H54 (cell line): ENCODE measurements around the gene PYGB.

Experiments
- DNase-seq: peaks from one replicate; pipeline ENCODE4 v3.0.0; 2011; ENCODE audit warnings: low spot score, mixed read lengths; ENCODE audit not compliant: insufficient read length
- FAIRE-seq: peaks from 3 replicates; lab custom pipeline; 2011; peaks lifted over from hg19 to GRCh38; lab: Jason Lieb, UNC
- POLR2A ChIP-seq: IDR thresholded peaks from 2 replicates; pipeline ENCODE4 v1.6.1; 2011; ENCODE audit warnings: low read depth, mild to moderate bottlenecking, low read length

The PYGB gene

GRCh38 chr20:25243416-25243979 lies 4.4 kb upstream of the PYGB start:
- FAIRE-seq (no peak), DNase-seq (no peak)
- TF ChIP-seq POLR2A, result no peak

DNA sequence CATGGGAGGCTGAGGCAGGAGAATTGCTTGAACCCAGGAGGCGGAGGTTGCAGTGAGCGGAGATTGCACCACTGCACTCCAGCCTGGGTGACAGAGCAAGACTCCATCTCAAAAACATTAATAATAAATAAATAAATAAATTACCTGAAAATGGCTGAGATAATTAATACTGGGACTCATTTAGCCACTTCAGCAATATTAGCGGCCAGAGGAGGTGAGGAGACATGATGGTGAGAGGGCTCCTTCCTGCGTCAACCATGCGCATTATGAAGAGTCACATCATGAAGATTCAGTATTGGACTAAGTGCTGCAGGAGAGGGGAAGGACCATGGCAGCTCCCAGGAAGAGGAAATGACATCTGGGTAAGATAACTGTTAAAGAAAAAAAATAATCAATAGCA lies 2.9 kb upstream of the PYGB start:
- DNase-seq, result no peak
- TF ChIP-seq POLR2A, result no peak
- FAIRE-seq, result no peak

DNA sequence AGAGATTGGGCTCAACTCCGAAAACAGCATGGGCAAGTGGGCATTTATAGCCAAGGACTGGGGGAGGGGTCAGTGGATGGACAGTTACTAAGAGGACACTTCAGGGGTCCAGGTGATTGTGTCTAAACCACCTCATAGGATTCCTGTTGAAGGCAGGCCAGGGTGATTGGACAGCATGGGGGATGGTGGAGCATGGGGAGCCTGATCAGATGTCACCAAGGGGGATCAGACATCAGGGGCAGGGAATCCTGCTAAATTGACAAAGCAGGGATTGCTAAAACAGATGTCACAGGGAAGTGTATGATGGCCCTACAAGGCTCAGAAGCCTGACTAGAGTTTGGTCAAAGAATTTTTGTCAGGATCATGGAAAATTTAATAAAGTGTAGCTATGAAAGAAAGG lies 2.4 kb upstream of the PYGB start:
- no peak for DNase-seq
- no peak for TF ChIP-seq POLR2A
- FAIRE-seq, result no peak

GRCh38 chr20:25246182-25246999 lies 1.5 kb upstream of the PYGB start:
- TF ChIP-seq POLR2A, result no peak
- FAIRE-seq, result no peak
- no peak for DNase-seq

- no peak for FAIRE-seq
- no peak for DNase-seq
- no peak for TF ChIP-seq POLR2A
Observed at GRCh38 chr20:25247000-25247517, 826 bp upstream of the PYGB start.

DNA sequence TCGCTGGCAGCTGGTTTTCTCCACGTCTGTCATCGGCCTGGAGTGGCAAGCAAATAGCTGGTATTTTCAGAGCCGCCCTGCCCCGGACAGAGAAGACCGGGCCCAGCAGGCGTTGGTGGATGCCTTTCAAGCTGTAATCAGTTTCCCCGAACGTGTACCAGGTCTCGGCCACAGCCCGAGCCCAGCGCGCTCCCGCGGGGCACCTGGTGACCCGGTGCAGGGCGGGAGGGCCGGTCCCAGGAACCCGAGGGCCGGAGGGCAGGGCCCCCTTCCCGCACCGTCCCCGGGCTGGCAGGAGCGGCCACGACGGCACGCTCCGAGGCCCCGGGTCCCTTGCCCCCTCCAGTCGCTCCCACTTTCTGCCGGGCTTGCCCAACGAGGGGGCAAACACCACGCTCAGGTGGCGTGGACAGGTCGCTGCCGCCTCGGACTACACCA lies 348 bp upstream of the PYGB start:
- no peak for TF ChIP-seq POLR2A
- FAIRE-seq, result no peak
- DNase-seq, result no peak

DNA sequence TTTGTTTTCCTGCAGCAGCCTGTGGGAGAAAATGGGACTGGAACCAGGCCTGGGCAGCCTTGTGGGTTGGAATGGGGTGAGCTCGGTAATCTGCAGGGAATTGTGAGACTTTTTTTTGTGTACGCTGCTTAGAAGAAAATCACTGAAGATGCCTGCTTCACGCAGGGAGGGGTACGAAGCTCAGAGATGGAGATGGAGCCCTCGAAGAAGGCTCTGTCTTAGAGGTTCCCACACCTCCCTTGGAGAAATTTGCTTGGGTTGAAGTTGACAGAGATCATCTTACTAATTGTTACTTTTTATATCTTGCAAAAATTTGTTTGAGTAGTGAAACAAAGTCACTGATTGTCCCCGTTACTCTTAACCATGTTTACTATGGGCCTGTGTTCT lies 894 bp downstream of the PYGB start:
- DNase-seq, result no peak
- FAIRE-seq, result no peak
- TF ChIP-seq POLR2A, result no peak

DNA sequence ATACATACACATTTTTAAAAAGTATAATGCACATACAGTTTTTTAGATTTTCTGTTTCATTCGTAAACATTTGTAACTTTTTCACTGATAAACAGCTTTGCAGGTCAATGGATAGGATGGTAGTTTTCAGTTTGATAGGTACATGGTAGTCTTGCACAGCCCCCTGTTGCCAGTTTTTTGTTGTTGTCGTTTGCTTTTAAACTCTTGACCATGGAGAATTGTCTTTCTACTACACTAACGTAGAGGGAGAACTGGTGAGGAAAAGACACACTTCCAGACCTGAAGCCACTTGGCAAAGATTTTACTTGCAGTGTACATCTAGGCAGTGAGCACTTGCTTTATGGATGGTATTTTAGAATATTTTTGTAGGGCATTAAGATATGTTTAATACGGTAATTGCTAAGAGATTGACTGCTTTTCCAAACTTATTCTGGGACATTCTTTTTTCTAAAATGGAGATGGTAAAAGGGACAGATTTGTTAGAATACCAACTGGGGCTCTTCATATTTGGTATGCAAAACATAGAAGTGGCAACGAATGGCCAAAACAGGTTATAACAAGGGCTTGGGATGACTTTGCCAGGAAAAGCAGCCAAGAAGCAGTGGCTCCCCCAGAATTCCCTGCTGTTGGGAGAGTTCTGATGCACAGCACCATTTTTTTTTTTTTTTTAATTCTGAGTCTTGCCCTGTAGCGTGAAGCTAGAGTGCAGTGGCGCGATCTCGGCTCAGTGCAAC lies 1.5 kb downstream of the PYGB start:
- no peak for DNase-seq
- no peak for FAIRE-seq
- no peak for TF ChIP-seq POLR2A

DNA sequence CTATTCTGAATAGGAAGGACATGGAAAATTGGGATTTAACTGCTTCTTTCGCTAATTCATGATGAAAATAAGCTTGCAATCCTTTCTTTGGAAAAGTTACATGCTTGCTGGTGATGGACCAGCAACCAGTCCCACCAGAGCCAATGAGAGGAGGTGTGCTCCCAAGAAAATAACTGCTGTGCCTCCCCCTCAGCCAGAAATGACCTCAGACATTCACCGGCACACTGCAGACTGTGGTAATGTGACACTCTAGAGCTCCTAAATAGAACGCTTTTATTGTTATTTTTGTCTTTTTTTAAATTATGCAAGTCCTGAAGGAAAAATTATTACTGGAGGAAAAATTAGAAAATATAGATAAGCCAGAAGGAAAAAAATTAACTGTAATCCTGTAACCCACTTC lies 2.6 kb downstream of the PYGB start:
- FAIRE-seq (no peak), DNase-seq (no peak)
- TF ChIP-seq POLR2A, result no peak

DNA sequence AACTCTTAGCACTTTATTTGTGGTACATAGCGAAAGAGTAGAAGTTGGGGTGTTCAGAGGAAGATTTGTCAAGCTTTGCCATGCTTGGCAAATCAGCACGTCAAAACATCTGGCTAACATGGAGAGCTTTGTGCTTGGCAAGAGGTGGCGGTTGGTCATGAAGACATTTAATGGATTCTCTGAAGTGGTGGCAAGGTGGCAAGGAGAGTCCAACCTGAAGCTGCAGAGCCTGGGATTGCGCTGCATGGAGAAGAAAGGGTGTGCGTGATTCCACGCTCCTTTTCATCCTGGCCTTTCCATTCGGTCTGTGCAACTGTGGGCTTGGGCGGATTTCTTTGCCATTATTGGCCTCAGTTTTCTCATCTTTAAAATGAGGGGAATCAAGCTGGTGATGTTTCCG lies 3.1 kb downstream of the PYGB start:
- no peak for TF ChIP-seq POLR2A
- no peak for FAIRE-seq
- no peak for DNase-seq

- FAIRE-seq, result no peak
- no peak for DNase-seq
- TF ChIP-seq POLR2A, result no peak
Observed at GRCh38 chr20:25251558-25251957, 3.7 kb downstream of the PYGB start.

DNA sequence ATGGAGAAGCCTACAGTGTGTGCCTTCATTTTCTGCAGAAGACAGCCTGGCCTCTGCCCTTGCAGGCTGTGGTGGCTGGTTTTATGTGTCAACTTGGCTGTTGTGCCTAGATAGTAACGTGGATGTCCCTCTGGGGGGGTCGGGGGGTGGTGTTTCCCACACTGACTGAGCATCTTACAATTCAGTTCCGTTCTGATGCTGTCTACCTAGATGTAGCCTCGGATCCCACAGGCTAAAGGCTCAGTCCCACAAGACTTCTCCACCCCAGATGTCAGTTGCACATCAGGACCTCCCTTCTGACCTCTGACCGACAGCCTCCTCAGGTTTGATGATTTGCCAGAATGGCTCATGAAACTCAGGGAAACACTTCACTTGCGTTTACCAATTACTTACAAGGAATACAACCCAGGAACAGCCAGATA lies 4.4 kb downstream of the PYGB start:
- TF ChIP-seq POLR2A, result no peak
- no peak for DNase-seq
- FAIRE-seq, result no peak

DNA sequence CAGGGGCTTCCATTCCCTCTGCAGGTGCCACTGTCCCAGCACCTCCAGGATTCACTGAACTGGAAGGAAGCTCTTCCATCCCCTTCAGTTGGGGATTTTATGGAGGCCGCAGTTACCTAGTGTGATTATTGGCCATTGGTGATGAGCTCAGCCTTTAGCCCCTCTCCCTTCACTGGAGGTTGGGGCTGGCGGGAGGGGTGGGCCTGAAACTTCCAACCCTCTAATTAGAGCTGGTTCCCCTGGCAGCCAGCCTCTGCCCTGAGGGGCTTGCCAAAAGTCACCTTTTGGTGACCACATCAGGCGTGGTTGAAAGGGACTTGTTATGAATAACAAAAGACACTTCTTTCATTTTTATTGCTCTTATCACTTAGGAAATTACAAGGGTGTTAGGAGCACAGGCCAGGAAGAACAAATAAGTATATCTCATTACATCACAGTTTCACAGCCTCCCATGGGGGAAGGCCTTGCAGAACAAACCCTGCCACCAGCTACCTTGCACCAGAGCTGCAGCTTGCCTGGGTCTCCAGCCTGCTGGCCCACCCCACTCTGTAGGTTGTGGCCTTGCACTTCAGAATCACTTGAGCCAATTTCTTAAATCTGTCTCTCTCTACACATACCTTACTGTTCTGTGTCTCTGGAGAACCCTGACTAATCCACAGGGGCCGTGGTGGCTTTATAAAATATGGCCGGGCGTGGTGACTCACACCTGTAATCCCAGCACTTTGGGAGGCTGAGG lies 5.0 kb downstream of the PYGB start:
- TF ChIP-seq POLR2A, result no peak
- no peak for DNase-seq
- no peak for FAIRE-seq
